ENCODE measurements around the gene STK17A.
A peak's percentile ranks its signal among the peaks of the same experiment; 100 is the strongest.
"Not testable (repeated sequence)": the region's sequence is repeated elsewhere in the genome, so short reads cannot be mapped to it uniquely, and the experiment has no call there.

STK17A gene

GRCh38 chr7:43593010-43593409 lies 10.1 kb downstream of the STK17A start:
- no peak for DNase-seq
- Histone ChIP-seq H3K4me3 (ENCODE audit: insufficient read depth, low read depth, low read length, poor library complexity, severe bottlenecking) (no peak overlapping the region), H3K4me1 (ENCODE audit: control insufficient read depth, insufficient read depth, low read length, poor library complexity, severe bottlenecking) (peaks cover 55% of the 10 kb centered on the region), H3K27ac (ENCODE audit: insufficient read depth, low read length, poor library complexity, severe bottlenecking) (peak overlapping the region; percentile 31), H3K9me3 (ENCODE audit: control insufficient read depth, low read length) (no peaks in the 10 kb centered on the region), H3K36me3 (ENCODE audit: control insufficient read depth, insufficient read depth, low read length) (peaks cover 20% of the 10 kb centered on the region), H3K27me3 (replicated peaks; ENCODE audit: control insufficient read depth, insufficient read depth, low read length, poor library complexity, severe bottlenecking) (no peaks in the 10 kb centered on the region)

- no peak overlapping the region for H3K4me3 ChIP-seq (ENCODE audit: insufficient read depth, low read depth, low read length, poor library complexity, severe bottlenecking)
- H3K27ac ChIP-seq (ENCODE audit: insufficient read depth, low read length, poor library complexity, severe bottlenecking), result no peak overlapping the region
- DNase-seq, result no peak
- H3K9me3 ChIP-seq (ENCODE audit: control insufficient read depth, low read length), result no peaks in the 10 kb centered on the region
- H3K36me3 ChIP-seq (ENCODE audit: control insufficient read depth, insufficient read depth, low read length), result peaks cover 27% of the 10 kb centered on the region
- no peaks in the 10 kb centered on the region for H3K27me3 ChIP-seq (replicated peaks; ENCODE audit: control insufficient read depth, insufficient read depth, low read length, poor library complexity, severe bottlenecking)
- H3K4me1 ChIP-seq (ENCODE audit: control insufficient read depth, insufficient read depth, low read length, poor library complexity, severe bottlenecking), result peaks cover 49% of the 10 kb centered on the region
These were observed 11.1 kb downstream of the STK17A start for GRCh38 chr7:43594020-43594419.

GRCh38 chr7:43596426-43596825 lies 13.5 kb downstream of the STK17A start:
- Histone ChIP-seq H3K36me3 (ENCODE audit: control insufficient read depth, insufficient read depth, low read length) (peaks cover 39% of the 10 kb centered on the region), H3K4me1 (ENCODE audit: control insufficient read depth, insufficient read depth, low read length, poor library complexity, severe bottlenecking) (peaks cover 37% of the 10 kb centered on the region)
- H3K27ac ChIP-seq (ENCODE audit: insufficient read depth, low read length, poor library complexity, severe bottlenecking); H3K27me3 ChIP-seq (replicated peaks; ENCODE audit: control insufficient read depth, insufficient read depth, low read length, poor library complexity, severe bottlenecking); DNase-seq; H3K4me3 ChIP-seq (ENCODE audit: insufficient read depth, low read depth, low read length, poor library complexity, severe bottlenecking); H3K9me3 ChIP-seq (ENCODE audit: control insufficient read depth, low read length): not testable (repeated sequence)

- peaks cover 27% of the 10 kb centered on the region for H3K4me1 ChIP-seq (ENCODE audit: control insufficient read depth, insufficient read depth, low read length, poor library complexity, severe bottlenecking)
- H3K36me3 ChIP-seq (ENCODE audit: control insufficient read depth, insufficient read depth, low read length), result peaks cover 62% of the 10 kb centered on the region
- no peak for DNase-seq
- no peaks in the 10 kb centered on the region for H3K9me3 ChIP-seq (ENCODE audit: control insufficient read depth, low read length)
- no peak overlapping the region for H3K4me3 ChIP-seq (ENCODE audit: insufficient read depth, low read depth, low read length, poor library complexity, severe bottlenecking)
- no peak overlapping the region for H3K27ac ChIP-seq (ENCODE audit: insufficient read depth, low read length, poor library complexity, severe bottlenecking)
- H3K27me3 ChIP-seq (replicated peaks; ENCODE audit: control insufficient read depth, insufficient read depth, low read length, poor library complexity, severe bottlenecking), result no peaks in the 10 kb centered on the region
These were observed 17.1 kb downstream of the STK17A start for GRCh38 chr7:43600056-43600455.

GRCh38 chr7:43602256-43602655 lies 19.3 kb downstream of the STK17A start:
- DNase-seq, result no peak
- Histone ChIP-seq H3K27me3 (replicated peaks; ENCODE audit: control insufficient read depth, insufficient read depth, low read length, poor library complexity, severe bottlenecking) (no peaks in the 10 kb centered on the region), H3K36me3 (ENCODE audit: control insufficient read depth, insufficient read depth, low read length) (peaks cover 47% of the 10 kb centered on the region), H3K9me3 (ENCODE audit: control insufficient read depth, low read length) (no peaks in the 10 kb centered on the region), H3K4me1 (ENCODE audit: control insufficient read depth, insufficient read depth, low read length, poor library complexity, severe bottlenecking) (peaks cover 28% of the 10 kb centered on the region), H3K4me3 (ENCODE audit: insufficient read depth, low read depth, low read length, poor library complexity, severe bottlenecking) (no peak overlapping the region), H3K27ac (ENCODE audit: insufficient read depth, low read length, poor library complexity, severe bottlenecking) (no peak overlapping the region)

GRCh38 chr7:43604251-43604650 lies 21.3 kb downstream of the STK17A start:
- H3K27me3 ChIP-seq (replicated peaks; ENCODE audit: control insufficient read depth, insufficient read depth, low read length, poor library complexity, severe bottlenecking), result no peaks in the 10 kb centered on the region
- H3K36me3 ChIP-seq (ENCODE audit: control insufficient read depth, insufficient read depth, low read length), result peaks cover 47% of the 10 kb centered on the region
- H3K27ac ChIP-seq (ENCODE audit: insufficient read depth, low read length, poor library complexity, severe bottlenecking), result no peak overlapping the region
- H3K9me3 ChIP-seq (ENCODE audit: control insufficient read depth, low read length), result no peaks in the 10 kb centered on the region
- DNase-seq, result no peak
- no peak overlapping the region for H3K4me3 ChIP-seq (ENCODE audit: insufficient read depth, low read depth, low read length, poor library complexity, severe bottlenecking)
- H3K4me1 ChIP-seq (ENCODE audit: control insufficient read depth, insufficient read depth, low read length, poor library complexity, severe bottlenecking), result peaks cover 28% of the 10 kb centered on the region

- Histone ChIP-seq H3K27me3 (replicated peaks; ENCODE audit: control insufficient read depth, insufficient read depth, low read length, poor library complexity, severe bottlenecking) (no peaks in the 10 kb centered on the region), H3K27ac (ENCODE audit: insufficient read depth, low read length, poor library complexity, severe bottlenecking) (no peak overlapping the region), H3K9me3 (ENCODE audit: control insufficient read depth, low read length) (no peaks in the 10 kb centered on the region), H3K4me3 (ENCODE audit: insufficient read depth, low read depth, low read length, poor library complexity, severe bottlenecking) (no peak overlapping the region), H3K36me3 (ENCODE audit: control insufficient read depth, insufficient read depth, low read length) (peaks cover 32% of the 10 kb centered on the region), H3K4me1 (ENCODE audit: control insufficient read depth, insufficient read depth, low read length, poor library complexity, severe bottlenecking) (peaks cover 27% of the 10 kb centered on the region)
- DNase-seq, result no peak
These were observed 26.2 kb downstream of the STK17A start for GRCh38 chr7:43609097-43609496.

GRCh38 chr7:43612128-43612527 lies 29.2 kb downstream of the STK17A start:
- H3K4me1 ChIP-seq (ENCODE audit: control insufficient read depth, insufficient read depth, low read length, poor library complexity, severe bottlenecking), result peaks cover 29% of the 10 kb centered on the region
- H3K27me3 ChIP-seq (replicated peaks; ENCODE audit: control insufficient read depth, insufficient read depth, low read length, poor library complexity, severe bottlenecking), result no peaks in the 10 kb centered on the region
- no peaks in the 10 kb centered on the region for H3K9me3 ChIP-seq (ENCODE audit: control insufficient read depth, low read length)
- peaks cover 52% of the 10 kb centered on the region for H3K36me3 ChIP-seq (ENCODE audit: control insufficient read depth, insufficient read depth, low read length)
- no peak overlapping the region for H3K4me3 ChIP-seq (ENCODE audit: insufficient read depth, low read depth, low read length, poor library complexity, severe bottlenecking)
- no peak overlapping the region for H3K27ac ChIP-seq (ENCODE audit: insufficient read depth, low read length, poor library complexity, severe bottlenecking)
- DNase-seq, result no peak

GRCh38 chr7:43612599-43613589 lies 30.0 kb downstream of the STK17A start:
- no peak for DNase-seq
- H3K4me1 ChIP-seq (ENCODE audit: control insufficient read depth, insufficient read depth, low read length, poor library complexity, severe bottlenecking), result peaks cover 33% of the 10 kb centered on the region
- H3K9me3 ChIP-seq (ENCODE audit: control insufficient read depth, low read length), result no peaks in the 10 kb centered on the region
- H3K27me3 ChIP-seq (replicated peaks; ENCODE audit: control insufficient read depth, insufficient read depth, low read length, poor library complexity, severe bottlenecking), result no peaks in the 10 kb centered on the region
- H3K4me3 ChIP-seq (ENCODE audit: insufficient read depth, low read depth, low read length, poor library complexity, severe bottlenecking), result no peak overlapping the region
- no peak overlapping the region for H3K27ac ChIP-seq (ENCODE audit: insufficient read depth, low read length, poor library complexity, severe bottlenecking)
- H3K36me3 ChIP-seq (ENCODE audit: control insufficient read depth, insufficient read depth, low read length), result peaks cover 58% of the 10 kb centered on the region

- H3K27me3 ChIP-seq (replicated peaks; ENCODE audit: control insufficient read depth, insufficient read depth, low read length, poor library complexity, severe bottlenecking), result no peaks in the 10 kb centered on the region
- no peak overlapping the region for H3K4me3 ChIP-seq (ENCODE audit: insufficient read depth, low read depth, low read length, poor library complexity, severe bottlenecking)
- no peaks in the 10 kb centered on the region for H3K9me3 ChIP-seq (ENCODE audit: control insufficient read depth, low read length)
- H3K36me3 ChIP-seq (ENCODE audit: control insufficient read depth, insufficient read depth, low read length), result peaks cover 54% of the 10 kb centered on the region
- no peak for DNase-seq
- peaks cover 40% of the 10 kb centered on the region for H3K4me1 ChIP-seq (ENCODE audit: control insufficient read depth, insufficient read depth, low read length, poor library complexity, severe bottlenecking)
- H3K27ac ChIP-seq (ENCODE audit: insufficient read depth, low read length, poor library complexity, severe bottlenecking), result peak overlapping the region; percentile 14
These were observed 32.7 kb downstream of the STK17A start for GRCh38 chr7:43615558-43616145.
